NCI-H1417 treated with DMSO at 0.1 percent for 48 hours (cell line): ENCODE results near the gene HOXD9.

Experiments used
- DNase-seq: peaks from one replicate; lab custom pipeline; 2025; lab: John Stamatoyannopoulos, UW

Gene HOXD9

DNA sequence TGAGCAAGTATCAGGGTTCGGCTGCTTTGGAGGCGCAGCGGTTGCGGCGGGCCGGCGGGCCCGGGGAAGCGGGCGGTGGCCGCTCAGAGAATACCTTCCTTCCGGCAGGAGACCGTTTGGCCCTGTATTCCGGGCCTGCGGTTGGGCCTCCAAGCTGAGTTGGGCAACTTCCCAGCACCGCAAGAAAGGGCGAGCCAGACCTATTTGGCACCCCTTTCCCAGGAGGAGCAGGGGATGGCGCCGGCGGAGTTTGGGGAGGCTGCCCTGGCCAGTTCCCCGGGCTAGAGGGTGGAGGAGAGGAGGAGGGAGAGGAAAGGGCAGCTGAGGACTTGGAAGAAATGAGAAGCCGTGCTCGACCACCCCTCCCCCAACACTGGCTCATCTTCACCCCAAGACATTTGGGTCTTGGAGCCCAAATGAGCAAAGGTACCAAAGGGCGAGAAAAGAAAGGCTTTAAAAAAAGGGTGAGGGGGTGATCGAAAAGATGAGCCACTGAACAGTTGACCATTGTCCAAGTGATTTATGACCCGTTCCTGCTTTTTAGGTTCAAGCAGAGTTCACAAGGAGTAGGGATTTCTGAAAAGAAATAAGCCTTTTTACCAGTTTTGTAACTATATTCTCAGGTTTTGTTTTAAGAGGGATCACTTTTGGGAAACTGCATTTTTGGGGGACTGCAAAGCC lies 43.0 kb downstream of the HOXD9 start:
- no peak for DNase-seq

DNA sequence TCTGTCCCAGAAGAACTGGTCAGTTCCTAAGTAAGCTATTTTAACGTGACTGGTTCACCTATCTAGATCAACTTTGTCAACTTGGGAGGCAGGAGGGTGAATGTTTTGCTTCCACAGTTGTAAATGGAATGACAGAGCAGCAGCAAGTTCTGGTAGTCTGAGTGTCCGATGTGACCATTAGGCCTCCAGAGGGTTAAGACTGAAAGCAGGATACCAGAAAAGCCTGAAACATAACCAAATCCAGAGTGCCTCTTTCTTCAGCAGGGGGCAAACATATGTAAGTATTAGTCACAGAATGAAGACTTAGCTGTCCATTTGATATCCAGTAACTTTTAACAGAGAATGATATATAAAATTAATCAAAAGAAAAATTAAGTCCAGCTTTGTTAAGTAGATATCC lies 43.8 kb downstream of the HOXD9 start:
- no peak for DNase-seq

GRCh38 chr2:176167398-176167797 lies 44.9 kb downstream of the HOXD9 start:
- no peak for DNase-seq

DNA sequence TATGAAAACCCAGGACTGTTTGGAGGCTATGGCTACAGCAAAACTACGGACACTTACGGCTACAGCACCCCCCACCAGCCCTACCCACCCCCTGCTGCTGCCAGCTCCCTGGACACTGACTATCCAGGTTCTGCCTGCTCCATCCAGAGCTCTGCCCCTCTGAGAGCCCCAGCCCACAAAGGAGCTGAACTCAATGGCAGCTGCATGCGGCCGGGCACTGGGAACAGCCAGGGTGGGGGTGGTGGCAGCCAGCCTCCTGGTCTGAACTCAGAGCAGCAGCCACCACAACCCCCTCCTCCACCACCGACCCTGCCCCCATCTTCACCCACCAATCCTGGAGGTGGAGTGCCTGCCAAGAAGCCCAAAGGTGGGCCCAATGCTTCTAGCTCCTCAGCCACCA lies 46.7 kb downstream of the HOXD9 start:
- DNase-seq: no peak

DNA sequence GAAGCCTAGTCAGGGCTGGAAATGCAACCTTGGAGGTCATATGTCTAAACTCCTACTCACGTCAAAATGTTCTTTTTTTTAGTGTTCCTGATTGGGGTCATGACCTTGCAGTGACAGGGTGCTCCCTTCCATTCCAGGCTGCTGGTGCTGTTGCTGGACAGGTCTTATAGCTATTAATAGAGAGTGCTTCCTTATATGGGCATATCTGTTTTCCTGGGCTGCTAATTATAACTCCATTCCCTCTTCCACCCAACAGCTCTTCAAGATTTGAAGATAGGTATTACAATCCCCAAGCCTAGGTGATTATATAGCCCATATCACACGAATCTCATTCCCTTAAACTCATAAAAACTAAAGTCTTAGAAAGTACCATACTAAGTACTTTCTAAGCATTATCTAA lies 47.2 kb downstream of the HOXD9 start:
- DNase-seq: no peak

DNA sequence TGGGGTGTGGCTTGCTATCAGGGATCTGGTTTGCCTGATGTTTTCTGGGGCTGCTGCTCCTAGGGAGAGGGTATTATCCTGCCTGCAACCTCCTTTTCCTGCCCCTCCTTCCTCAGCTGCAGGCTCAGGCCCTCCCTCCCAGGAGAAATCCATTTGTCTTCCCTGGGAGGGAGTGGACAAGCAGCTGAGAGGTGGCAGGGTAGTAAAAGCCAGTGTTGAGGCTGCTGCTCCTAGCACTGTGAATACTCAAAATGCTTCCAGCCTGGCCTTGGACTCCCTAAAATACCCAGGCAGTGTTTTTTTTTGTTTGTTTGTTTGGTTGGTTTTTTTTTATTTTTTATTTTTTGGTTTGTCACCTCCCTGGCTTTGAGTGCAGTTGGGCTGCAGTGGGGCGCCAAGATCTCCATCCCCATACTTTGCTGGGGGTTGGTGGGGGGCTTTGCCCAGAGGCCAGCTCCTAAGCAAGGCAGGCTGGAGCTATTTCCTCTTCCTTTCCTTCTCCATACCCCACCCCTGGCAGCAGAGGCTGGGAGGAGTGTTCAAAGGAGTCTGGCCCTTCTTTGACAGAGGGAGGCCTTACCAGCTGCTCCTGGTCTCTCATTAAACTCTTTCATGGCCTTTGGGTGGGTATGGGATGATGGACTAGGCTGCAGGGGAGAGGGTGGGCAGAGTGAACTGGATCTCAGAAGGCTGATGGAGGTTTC lies 48.2 kb downstream of the HOXD9 start:
- DNase-seq: no peak

DNA sequence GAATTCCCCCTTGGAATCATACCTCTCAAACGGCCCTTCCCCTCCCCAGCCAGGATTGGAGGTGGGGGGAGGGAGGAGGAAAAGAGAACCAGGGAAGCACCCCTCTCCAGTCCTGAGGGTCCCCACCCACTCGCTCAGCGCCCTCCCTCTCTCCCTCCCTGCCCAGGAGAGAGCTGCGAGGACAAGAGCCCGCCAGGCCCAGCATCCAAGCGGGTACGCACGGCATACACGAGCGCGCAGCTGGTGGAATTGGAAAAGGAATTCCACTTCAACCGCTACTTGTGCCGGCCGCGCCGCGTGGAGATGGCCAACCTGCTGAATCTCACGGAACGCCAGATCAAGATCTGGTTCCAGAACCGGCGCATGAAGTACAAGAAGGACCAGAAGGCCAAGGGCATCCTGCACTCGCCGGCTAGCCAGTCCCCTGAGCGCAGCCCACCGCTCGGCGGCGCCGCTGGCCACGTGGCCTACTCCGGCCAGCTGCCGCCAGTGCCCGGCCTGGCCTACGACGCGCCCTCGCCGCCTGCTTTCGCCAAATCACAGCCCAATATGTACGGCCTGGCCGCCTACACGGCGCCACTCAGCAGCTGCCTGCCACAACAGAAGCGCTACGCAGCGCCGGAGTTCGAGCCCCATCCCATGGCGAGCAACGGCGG lies 49.0 kb downstream of the HOXD9 start:
- no peak for DNase-seq

GRCh38 chr2:176172007-176172894 lies 49.7 kb downstream of the HOXD9 start:
- DNase-seq: no peak

- no peak for DNase-seq
Measured at GRCh38 chr2:176172895-176173566, 50.5 kb downstream of the HOXD9 start.

DNA sequence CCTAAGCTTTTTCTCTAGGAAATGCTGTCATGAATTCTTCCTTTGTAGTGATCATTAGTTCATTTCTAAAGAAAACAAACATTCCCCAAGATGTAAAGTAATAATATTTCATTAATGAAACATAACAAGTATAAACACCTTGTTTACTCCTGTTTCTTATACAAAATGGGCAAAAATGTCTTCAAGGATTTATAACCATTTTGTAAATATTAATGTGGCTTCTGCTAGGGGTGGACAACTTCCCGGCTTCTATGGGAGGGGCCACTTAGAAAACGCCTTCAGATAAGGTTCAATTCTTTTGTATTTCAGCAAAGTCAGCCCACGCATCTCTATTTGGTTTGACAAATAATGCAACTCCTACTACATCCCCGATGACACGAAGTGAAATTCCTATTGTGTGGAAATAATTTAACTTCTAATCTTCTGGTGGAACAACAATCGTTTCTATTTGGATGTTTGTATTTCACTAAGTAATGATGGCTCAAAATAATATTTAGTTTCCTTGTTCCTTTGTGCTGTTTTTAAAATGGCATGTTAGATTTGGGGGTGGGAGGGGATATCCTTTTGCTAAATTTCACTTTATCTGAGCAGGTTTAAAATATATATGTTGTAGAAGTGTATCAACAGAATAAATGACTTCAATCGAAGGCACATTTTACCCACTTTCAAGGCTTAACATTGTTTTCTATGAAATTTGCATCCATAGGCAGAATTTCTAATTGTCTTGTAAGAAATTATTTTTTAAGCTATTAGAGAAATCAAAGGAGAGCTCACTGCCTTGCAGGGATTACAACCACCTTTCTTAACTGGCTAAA lies 51.3 kb downstream of the HOXD9 start:
- no peak for DNase-seq

GRCh38 chr2:176174382-176174823 lies 51.9 kb downstream of the HOXD9 start:
- no peak for DNase-seq
